ENCODE measurements around the gene FN1.

GRCh38 chr2:215391531-215391930, 44.3 kb downstream of the FN1 start:
- no peak for TF ChIP-seq GATA2 (IDR thresholded peaks at IDR 0.05; ENCODE audit: low read depth, low read length)
- TF ChIP-seq GATA3 (IDR thresholded peaks at IDR 0.05; ENCODE audit: low read depth, low read length) = no peak

All from SH-SY5Y (cell line).